ENCODE results near the gene C1QTNF8. TPM values are rescaled to one million over a fixed set of nuclear protein-coding genes. Genes with fewer than 3 reads are reported as not detected.
A peak's percentile ranks its signal among the peaks of the same experiment; 100 is the strongest.

The C1QTNF8 gene
- total and polyA plus RNA-seq, 2 of the 8 experiments (the other 6 are each of a cell fraction or from before 2014, with no cell fraction given): not detected

- Histone ChIP-seq H2BK12ac (ENCODE audit: low read depth, low read length) (0 out of 2 replicates have a peak overlapping the region, but pooled peaks have one; percentile 9), H2BK5ac (ENCODE audit: low read depth, low read length) (no peak overlapping the region), H3K27ac (ENCODE audit: low read depth, low read length) (no peak overlapping the region), H2AFZ (ENCODE audit: low read length) (peak overlapping the region; percentile 75; the same call in 1 of the 2 replicates), H3K18ac (ENCODE audit: extremely low read depth, low read length) (peak overlapping the region; percentile 83), H3K27me3 (replicated peaks in 1 of 4; ENCODE audit: control insufficient read depth in 3 of 4, extremely low read depth in 1 of 4, insufficient read depth in 3 of 4, low read length in 3 of 4) (peaks cover 0 to 2% (median 0%) of the 10 kb centered on the region in 4 experiments; a peak in 2 of 7 replicates), H3K23ac (ENCODE audit: insufficient read length) (no peak overlapping the region), H3K4ac (replicated peaks; ENCODE audit: insufficient read length, low read depth, low read length) (no peak overlapping the region), H2BK120ac (replicated peaks; ENCODE audit: low read depth, low read length) (no peak overlapping the region), H3K4me1 (replicated peaks in 1 of 4; ENCODE audit: control insufficient read depth in 3 of 4, insufficient read depth in 4 of 4, low read length in 3 of 4) (peaks cover 0 to 10% (median 5%) of the 10 kb centered on the region in 4 experiments; a peak in 6 of 7 replicates), H4K20me1 (replicated peaks in 1 of 2; ENCODE audit: control insufficient read depth in 1 of 2, insufficient read depth in 2 of 2, low read length in 2 of 2) (no peaks in the 10 kb centered on the region), H3K79me2 (ENCODE audit: control insufficient read depth in 1 of 2, insufficient read depth in 2 of 2, low read length in 2 of 2) (no peaks in the 10 kb centered on the region), H3K56ac (replicated peaks; ENCODE audit: insufficient read length, low read depth, low read length) (no peak overlapping the region), H3K14ac (ENCODE audit: insufficient read length) (no peak overlapping the region), H4K5ac (ENCODE audit: insufficient read length, low read depth, low read length) (no peak overlapping the region), H3K9me3 (ENCODE audit: insufficient read depth in 2 of 2, low read depth in 1 of 2, low read length in 1 of 2) (no peaks in the 10 kb centered on the region), H3K23me2 (ENCODE audit: low read depth, low read length) (no peaks in the 10 kb centered on the region), H3K4me3 (ENCODE audit: extremely low read depth in 1 of 4, insufficient read depth in 2 of 4, low read depth in 3 of 4, low read length in 4 of 4) (peak overlapping the region in 1 of 4 experiments; percentile 46; a peak in 4 of 8 replicates), H3K36me3 (ENCODE audit: control insufficient read depth in 2 of 4, insufficient read depth in 4 of 4, low read length in 3 of 4) (no peaks in the 10 kb centered on the region), H4K91ac (replicated peaks; ENCODE audit: insufficient read length, low read length) (no peak overlapping the region), H3K79me1 (ENCODE audit: low read depth, low read length) (no peaks in the 10 kb centered on the region), H3K9ac (replicated peaks in 1 of 4; ENCODE audit: extremely low read depth in 1 of 4, low read depth in 3 of 4, low read length in 3 of 4) (no peak overlapping the region), H3K4me2 (ENCODE audit: insufficient read depth in 1 of 2, low read depth in 2 of 2, low read length in 2 of 2) (peak overlapping the region; percentile 44 to 67; a peak in 3 of 4 replicates), H2BK20ac (ENCODE audit: low read length) (no peak overlapping the region), H2BK15ac (ENCODE audit: low read length) (no peak overlapping the region), H4K8ac (ENCODE audit: extremely low read depth, insufficient read depth, low read length) (peak overlapping the region; percentile 88), H2AK5ac (ENCODE audit: low read depth, low read length) (no peak overlapping the region)
- POLR2A ChIA-PET (ENCODE audit: partially characterized antibody): interaction anchor here (0.6 kb wide), 1 partner anchor 12 kb away, joined by 3 read pairs; no protein-coding TSS in a partner anchor
- 27% methylated on average over 18 of the region's 37 CpGs; no CpG with 5 or more reads in 1 of the 2 experiments for WGBS, 2 experiments (ENCODE audit: extremely low coverage in 1 of 2, insufficient coverage in 1 of 2, insufficient read length in 1 of 2, insufficient replicate concordance in 2 of 2, low coverage in 1 of 2, low lambda C conversion rate in 2 of 2, missing lambda C conversion rate in 1 of 2)
- TF ChIP-seq TEAD4 (IDR thresholded peaks at IDR 0.05; ENCODE audit: low read depth, low read length): no peak
- peak; percentile 28 for TF ChIP-seq KDM4A (IDR thresholded peaks at IDR 0.05; ENCODE audit: low read depth, low read length, severe bottlenecking)
- peak; percentile 52; the same call in 1 of the 2 replicates for TF ChIP-seq GABPA (IDR thresholded peaks at IDR 0.05; ENCODE audit: borderline replicate concordance, insufficient read depth, low read length)
- TF ChIP-seq RAD21 (IDR thresholded peaks at IDR 0.05 in 1 of 2, conservative IDR thresholded peaks at IDR 0.05 in 1 of 2; ENCODE audit: low read depth in 2 of 2, low read length in 2 of 2): peak in 1 of 2 experiments; percentile 13; a peak in 2 of 4 replicates
- 0 out of 2 replicates have a peak, but pooled peaks have one; percentile 37 for TF ChIP-seq TAF1 (IDR thresholded peaks at IDR 0.05; ENCODE audit: low read depth, low read length)
- no peak for TF ChIP-seq CTCF (IDR thresholded peaks at IDR 0.05; ENCODE audit: control extremely low read depth in 1 of 3, insufficient read depth in 1 of 3, low read depth in 1 of 3, low read length in 3 of 3)
- FAIRE-seq (no peak), DNase-seq (ENCODE audit: low read depth in 1 of 2, low spot score in 2 of 2) (peak; percentile 41 to 81)
- CTCF ChIA-PET (ENCODE audit: partially characterized antibody): interaction anchor here (0.6 to 1.8 kb wide), 4 partner anchors 9 to 336 kb away, joined by 3 to 8 read pairs (median 3); no protein-coding TSS in a partner anchor
Observed at GRCh38 chr16:1048442-1049112, 47.5 kb downstream of the C1QTNF8 start.

Data from H1 (cell line).